Measurements from ENCODE around the gene KDM4B. TPM values are rescaled to one million over a fixed set of nuclear protein-coding genes. Genes with fewer than 3 reads are reported as not detected.

The KDM4B gene
- total and polyA plus RNA-seq, 9 of the 15 experiments (the other 6 are each of a cell fraction or from before 2014, with no cell fraction given): 0.21 to 29.9 (median 7.3) TPM

DNA sequence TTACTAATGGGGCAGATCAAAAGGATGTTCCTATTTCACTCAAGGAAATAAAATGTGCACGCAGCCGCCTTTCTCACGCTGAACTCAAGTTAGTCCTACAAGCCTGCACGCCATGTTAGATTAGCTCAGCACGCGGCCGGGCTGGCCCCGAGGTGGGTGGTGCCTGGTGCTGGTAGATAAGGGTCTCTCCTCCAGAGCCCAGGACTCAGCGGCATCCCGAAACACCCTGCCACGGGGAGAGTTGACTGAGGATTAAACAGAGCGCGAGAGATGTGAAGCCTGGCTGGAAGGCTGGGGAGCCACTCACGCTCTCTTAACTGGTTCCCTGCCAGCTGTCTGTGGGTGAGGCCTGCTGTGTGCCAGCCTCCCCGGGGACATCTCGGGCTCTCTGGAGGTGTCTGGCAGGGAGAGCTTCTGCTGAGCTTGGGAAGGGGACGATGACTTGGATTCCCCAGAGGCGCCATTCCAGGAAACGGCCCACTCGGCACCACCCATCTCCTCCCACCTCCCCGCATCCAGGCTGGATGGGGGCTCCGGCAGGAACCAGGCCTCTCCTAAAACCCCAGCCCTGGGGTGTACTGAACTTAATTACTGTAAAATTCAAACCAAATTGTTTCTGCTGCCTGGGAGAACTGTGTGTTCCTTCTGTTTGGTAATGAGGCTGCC, 122.2 kb downstream of the KDM4B start (continued):
- TF ChIP-seq KDM5B (IDR thresholded peaks at IDR 0.05; ENCODE audit: insufficient replicate concordance, low read depth, low read length): no peak
- TF ChIP-seq POLR3A (IDR thresholded peaks at IDR 0.05; ENCODE audit: borderline replicate concordance, extremely low read depth, insufficient read depth, insufficient read length): no peak
- peak; percentile 98 for TF ChIP-seq ZNF592 (IDR thresholded peaks at IDR 0.05)
- TF ChIP-seq SIRT6 (IDR thresholded peaks at IDR 0.05; ENCODE audit: low read depth, low read length): no peak
- TF ChIP-seq STAG1 (CRISPR knock-in tag; IDR thresholded peaks at IDR 0.05; ENCODE audit: borderline replicate concordance): no peak
- TF ChIP-seq ZBTB33 (CRISPR knock-in tag; IDR thresholded peaks at IDR 0.05): 0 out of 2 replicates have a peak, but pooled peaks have one; percentile 66
- TF ChIP-seq, protein P1, sequence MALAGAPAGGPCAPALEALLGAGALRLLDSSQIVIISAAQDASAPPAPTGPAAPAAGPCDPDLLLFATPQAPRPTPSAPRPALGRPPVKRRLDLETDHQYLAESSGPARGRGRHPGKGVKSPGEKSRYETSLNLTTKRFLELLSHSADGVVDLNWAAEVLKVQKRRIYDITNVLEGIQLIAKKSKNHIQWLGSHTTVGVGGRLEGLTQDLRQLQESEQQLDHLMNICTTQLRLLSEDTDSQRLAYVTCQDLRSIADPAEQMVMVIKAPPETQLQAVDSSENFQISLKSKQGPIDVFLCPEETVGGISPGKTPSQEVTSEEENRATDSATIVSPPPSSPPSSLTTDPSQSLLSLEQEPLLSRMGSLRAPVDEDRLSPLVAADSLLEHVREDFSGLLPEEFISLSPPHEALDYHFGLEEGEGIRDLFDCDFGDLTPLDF (CRISPR knock-in tag; IDR thresholded peaks at IDR 0.05): no peak
- TF ChIP-seq ETS2 (tag; IDR thresholded peaks at IDR 0.05; ENCODE audit: borderline replicate concordance, poor library complexity, severe bottlenecking): no peak
- 0 out of 6 replicates have a peak, but pooled peaks of 1 of the 3 experiments have one; percentile 8 for TF ChIP-seq CTCF (IDR thresholded peaks at IDR 0.05 in 2 of 3, conservative IDR thresholded peaks at IDR 0.05 in 1 of 3; ENCODE audit: insufficient read depth in 2 of 3, low read depth in 1 of 3, low read length in 3 of 3)
- no peak for TF ChIP-seq ZBTB5 (IDR thresholded peaks at IDR 0.05)
- no peak for TF ChIP-seq ZNF146 (CRISPR knock-in tag; IDR thresholded peaks at IDR 0.05; ENCODE audit: unreplicated experiment)
